ENCODE measurements around the gene NAALAD2. TPM values are rescaled to one million over a fixed set of nuclear protein-coding genes. Genes with fewer than 3 reads are reported as not detected.

NAALAD2 gene
- total and polyA plus RNA-seq, 4 donors, result 0.21 to 3.3 (median 1.1) TPM

DNA sequence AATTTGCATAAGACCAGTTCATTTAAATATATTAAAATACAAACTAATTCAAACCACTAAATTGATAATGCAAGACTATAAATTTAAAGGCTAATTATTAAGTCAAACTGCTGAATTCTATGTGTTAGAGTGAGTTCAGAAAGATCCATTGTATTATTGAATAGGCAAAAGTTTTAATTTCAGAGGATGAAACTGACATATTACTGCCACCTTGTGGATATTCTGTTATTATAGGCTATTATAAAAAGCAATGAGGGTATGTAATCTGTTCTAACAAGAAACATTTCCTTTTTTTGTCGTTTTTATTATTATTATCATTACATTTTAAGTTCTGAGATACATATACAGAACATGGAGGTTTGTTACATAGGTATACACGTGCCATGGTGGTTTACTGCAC lies 20.9 kb upstream of the NAALAD2 start:
- WGBS, result 6% methylated on average over 2 of the region's 2 CpGs
- Histone ChIP-seq H3K9ac (ENCODE audit: low read depth in 1 of 2, low read length in 2 of 2) (no peak overlapping the region), H3K27me3 (ENCODE audit: control insufficient read depth in 4 of 4, insufficient read depth in 4 of 4, low read length in 3 of 4) (no peaks in the 10 kb centered on the region), H3K27ac (ENCODE audit: low read depth in 1 of 2, low read length in 2 of 2) (no peak overlapping the region), H3K4me3 (ENCODE audit: low read depth in 1 of 3, low read length in 3 of 3) (no peak overlapping the region), H3K4me1 (ENCODE audit: control insufficient read depth in 4 of 4, insufficient read depth in 4 of 4, low read length in 3 of 4) (no peaks in the 10 kb centered on the region), H3K36me3 (ENCODE audit: control insufficient read depth in 4 of 4, insufficient read depth in 3 of 4, low read depth in 1 of 4, low read length in 3 of 4) (no peaks in the 10 kb centered on the region), H3K9me3 (ENCODE audit: control insufficient read depth in 4 of 4, low read length in 3 of 4) (no peaks in the 10 kb centered on the region)
- TF ChIP-seq RAD21 (IDR thresholded peaks at IDR 0.05), result peak; percentile 65 to 70
- TF ChIP-seq TAF1 (conservative IDR thresholded peaks at IDR 0.05), result no peak
- TF ChIP-seq, protein P1, sequence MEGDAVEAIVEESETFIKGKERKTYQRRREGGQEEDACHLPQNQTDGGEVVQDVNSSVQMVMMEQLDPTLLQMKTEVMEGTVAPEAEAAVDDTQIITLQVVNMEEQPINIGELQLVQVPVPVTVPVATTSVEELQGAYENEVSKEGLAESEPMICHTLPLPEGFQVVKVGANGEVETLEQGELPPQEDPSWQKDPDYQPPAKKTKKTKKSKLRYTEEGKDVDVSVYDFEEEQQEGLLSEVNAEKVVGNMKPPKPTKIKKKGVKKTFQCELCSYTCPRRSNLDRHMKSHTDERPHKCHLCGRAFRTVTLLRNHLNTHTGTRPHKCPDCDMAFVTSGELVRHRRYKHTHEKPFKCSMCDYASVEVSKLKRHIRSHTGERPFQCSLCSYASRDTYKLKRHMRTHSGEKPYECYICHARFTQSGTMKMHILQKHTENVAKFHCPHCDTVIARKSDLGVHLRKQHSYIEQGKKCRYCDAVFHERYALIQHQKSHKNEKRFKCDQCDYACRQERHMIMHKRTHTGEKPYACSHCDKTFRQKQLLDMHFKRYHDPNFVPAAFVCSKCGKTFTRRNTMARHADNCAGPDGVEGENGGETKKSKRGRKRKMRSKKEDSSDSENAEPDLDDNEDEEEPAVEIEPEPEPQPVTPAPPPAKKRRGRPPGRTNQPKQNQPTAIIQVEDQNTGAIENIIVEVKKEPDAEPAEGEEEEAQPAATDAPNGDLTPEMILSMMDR (IDR thresholded peaks at IDR 0.05; ENCODE audit: low read depth, low read length, missing input control), result peak; percentile 24
- no peak for DNase-seq (ENCODE audit: low spot score)

DNA sequence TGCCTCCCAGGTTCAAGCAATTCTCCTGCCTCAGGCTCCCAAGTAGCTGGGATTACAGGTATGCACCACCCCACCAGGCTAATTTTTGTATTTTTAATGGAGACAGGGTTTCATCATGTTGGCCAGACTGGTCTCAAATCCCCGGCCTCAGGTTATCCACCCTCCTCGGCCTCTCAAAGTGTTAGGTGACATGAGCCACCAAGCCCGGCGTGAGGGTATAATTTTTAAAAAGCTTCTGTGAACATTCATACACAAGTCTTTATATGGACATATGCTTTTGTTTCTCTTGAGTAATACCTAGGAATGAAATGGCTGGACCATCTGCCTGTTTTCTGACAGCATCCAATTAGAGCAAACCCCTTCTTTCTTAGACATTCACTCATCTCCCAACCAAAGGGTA lies 14.3 kb upstream of the NAALAD2 start:
- no peak overlapping the region for H3K9ac ChIP-seq (ENCODE audit: low read depth in 1 of 2, low read length in 2 of 2)
- DNase-seq (ENCODE audit: low spot score), result no peak

More for the DNA sequence above, 14.3 kb upstream of the NAALAD2 start:
- Histone ChIP-seq H3K4me1 (ENCODE audit: control insufficient read depth in 4 of 4, insufficient read depth in 4 of 4, low read length in 3 of 4) (no peaks in the 10 kb centered on the region), H3K27ac (ENCODE audit: low read depth in 1 of 2, low read length in 2 of 2) (no peak overlapping the region), H3K27me3 (ENCODE audit: control insufficient read depth in 4 of 4, insufficient read depth in 4 of 4, low read length in 3 of 4) (no peaks in the 10 kb centered on the region), H3K9me3 (ENCODE audit: control insufficient read depth in 4 of 4, low read length in 3 of 4) (no peaks in the 10 kb centered on the region), H3K36me3 (ENCODE audit: control insufficient read depth in 4 of 4, insufficient read depth in 3 of 4, low read depth in 1 of 4, low read length in 3 of 4) (no peaks in the 10 kb centered on the region), H3K4me3 (ENCODE audit: low read depth in 1 of 3, low read length in 3 of 3) (no peak overlapping the region)
- 96% methylated on average over 4 of the region's 4 CpGs for WGBS
- TF ChIP-seq, protein P1 (IDR thresholded peaks at IDR 0.05; ENCODE audit: low read depth, low read length, missing input control), result no peak
- TF ChIP-seq JUND (IDR thresholded peaks at IDR 0.05), result no peak
- no peak for TF ChIP-seq NR2F2 (IDR thresholded peaks at IDR 0.05)
- no peak for TF ChIP-seq FOXA2 (IDR thresholded peaks at IDR 0.05)
- TF ChIP-seq, protein P2, sequence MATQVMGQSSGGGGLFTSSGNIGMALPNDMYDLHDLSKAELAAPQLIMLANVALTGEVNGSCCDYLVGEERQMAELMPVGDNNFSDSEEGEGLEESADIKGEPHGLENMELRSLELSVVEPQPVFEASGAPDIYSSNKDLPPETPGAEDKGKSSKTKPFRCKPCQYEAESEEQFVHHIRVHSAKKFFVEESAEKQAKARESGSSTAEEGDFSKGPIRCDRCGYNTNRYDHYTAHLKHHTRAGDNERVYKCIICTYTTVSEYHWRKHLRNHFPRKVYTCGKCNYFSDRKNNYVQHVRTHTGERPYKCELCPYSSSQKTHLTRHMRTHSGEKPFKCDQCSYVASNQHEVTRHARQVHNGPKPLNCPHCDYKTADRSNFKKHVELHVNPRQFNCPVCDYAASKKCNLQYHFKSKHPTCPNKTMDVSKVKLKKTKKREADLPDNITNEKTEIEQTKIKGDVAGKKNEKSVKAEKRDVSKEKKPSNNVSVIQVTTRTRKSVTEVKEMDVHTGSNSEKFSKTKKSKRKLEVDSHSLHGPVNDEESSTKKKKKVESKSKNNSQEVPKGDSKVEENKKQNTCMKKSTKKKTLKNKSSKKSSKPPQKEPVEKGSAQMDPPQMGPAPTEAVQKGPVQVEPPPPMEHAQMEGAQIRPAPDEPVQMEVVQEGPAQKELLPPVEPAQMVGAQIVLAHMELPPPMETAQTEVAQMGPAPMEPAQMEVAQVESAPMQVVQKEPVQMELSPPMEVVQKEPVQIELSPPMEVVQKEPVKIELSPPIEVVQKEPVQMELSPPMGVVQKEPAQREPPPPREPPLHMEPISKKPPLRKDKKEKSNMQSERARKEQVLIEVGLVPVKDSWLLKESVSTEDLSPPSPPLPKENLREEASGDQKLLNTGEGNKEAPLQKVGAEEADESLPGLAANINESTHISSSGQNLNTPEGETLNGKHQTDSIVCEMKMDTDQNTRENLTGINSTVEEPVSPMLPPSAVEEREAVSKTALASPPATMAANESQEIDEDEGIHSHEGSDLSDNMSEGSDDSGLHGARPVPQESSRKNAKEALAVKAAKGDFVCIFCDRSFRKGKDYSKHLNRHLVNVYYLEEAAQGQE (IDR thresholded peaks at IDR 0.05), result no peak

Data from liver (tissue), 9 donors.